Ecto neural progenitor cell (in vitro differentiated cells): Measurements from ENCODE around the gene ZNRF2.

ENCODE experiments used
- DNase-seq: peaks from one replicate; pipeline ENCODE4 v3.0.0-alpha.2; 2018; ENCODE audit warnings: low spot score

The ZNRF2 gene

GRCh38 chr7:30412782-30413504 is 128.5 kb downstream of the ZNRF2 start:
- no peak for DNase-seq

- no peak for DNase-seq
Observed at GRCh38 chr7:30413864-30414263, 129.5 kb downstream of the ZNRF2 start.
